ENCODE measurements around the gene GOSR1.
"Not testable (repeated sequence)": the region's sequence is repeated elsewhere in the genome, so short reads cannot be mapped to it uniquely, and the experiment has no call there.

Gene GOSR1

GRCh38 chr17:30567231-30568116 lies 90.3 kb downstream of the GOSR1 start:
- DNase-seq (ENCODE audit: low read depth): no peak
- H3K4me3 ChIP-seq (ENCODE audit: low read depth, low read length): no peak overlapping the region
- no peak for TF ChIP-seq CTCF (conservative IDR thresholded peaks at IDR 0.05; ENCODE audit: low read depth, low read length)

GRCh38 chr17:30568117-30568430 lies 90.9 kb downstream of the GOSR1 start:
- TF ChIP-seq CTCF (conservative IDR thresholded peaks at IDR 0.05; ENCODE audit: low read depth, low read length): no peak
- DNase-seq (ENCODE audit: low read depth): no peak
- no peak overlapping the region for H3K4me3 ChIP-seq (ENCODE audit: low read depth, low read length)

- not testable (repeated sequence) for DNase-seq (ENCODE audit: low read depth); H3K4me3 ChIP-seq (ENCODE audit: low read depth, low read length)
These were observed 92.4 kb downstream of the GOSR1 start for GRCh38 chr17:30569531-30570175.

GRCh38 chr17:30570191-30570590 lies 93.0 kb downstream of the GOSR1 start:
- H3K4me3 ChIP-seq (ENCODE audit: low read depth, low read length): no peak overlapping the region
- no peak for TF ChIP-seq CTCF (conservative IDR thresholded peaks at IDR 0.05; ENCODE audit: low read depth, low read length)
- DNase-seq (ENCODE audit: low read depth): no peak

- TF ChIP-seq CTCF (conservative IDR thresholded peaks at IDR 0.05; ENCODE audit: low read depth, low read length): no peak
- no peak overlapping the region for H3K4me3 ChIP-seq (ENCODE audit: low read depth, low read length)
- DNase-seq (ENCODE audit: low read depth): no peak
These were observed 93.5 kb downstream of the GOSR1 start for GRCh38 chr17:30570596-30571265.

GRCh38 chr17:30571404-30571803 lies 94.2 kb downstream of the GOSR1 start:
- DNase-seq (ENCODE audit: low read depth); H3K4me3 ChIP-seq (ENCODE audit: low read depth, low read length): not testable (repeated sequence)

- DNase-seq (ENCODE audit: low read depth): no peak
- TF ChIP-seq CTCF (conservative IDR thresholded peaks at IDR 0.05; ENCODE audit: low read depth, low read length): no peak
These were observed 94.7 kb downstream of the GOSR1 start for GRCh38 chr17:30571921-30572320.

GRCh38 chr17:30572651-30573554 lies 95.7 kb downstream of the GOSR1 start:
- not testable (repeated sequence) for DNase-seq (ENCODE audit: low read depth); H3K4me3 ChIP-seq (ENCODE audit: low read depth, low read length)

More at GRCh38 chr17:30571921-30572320, 94.7 kb downstream of the GOSR1 start:
- no peak overlapping the region for H3K4me3 ChIP-seq (ENCODE audit: low read depth, low read length)

Data from choroid plexus epithelial cell (primary cell).